ENCODE data around the gene ACSM3. TPM values are rescaled to one million over a fixed set of nuclear protein-coding genes. Genes with fewer than 3 reads are reported as not detected.

ACSM3 gene
- total and polyA plus RNA-seq, 10 of the 15 experiments (the other 5 are each of a cell fraction or from before 2014, with no cell fraction given) = 4.9 to 21.0 (median 7.0) TPM

DNA sequence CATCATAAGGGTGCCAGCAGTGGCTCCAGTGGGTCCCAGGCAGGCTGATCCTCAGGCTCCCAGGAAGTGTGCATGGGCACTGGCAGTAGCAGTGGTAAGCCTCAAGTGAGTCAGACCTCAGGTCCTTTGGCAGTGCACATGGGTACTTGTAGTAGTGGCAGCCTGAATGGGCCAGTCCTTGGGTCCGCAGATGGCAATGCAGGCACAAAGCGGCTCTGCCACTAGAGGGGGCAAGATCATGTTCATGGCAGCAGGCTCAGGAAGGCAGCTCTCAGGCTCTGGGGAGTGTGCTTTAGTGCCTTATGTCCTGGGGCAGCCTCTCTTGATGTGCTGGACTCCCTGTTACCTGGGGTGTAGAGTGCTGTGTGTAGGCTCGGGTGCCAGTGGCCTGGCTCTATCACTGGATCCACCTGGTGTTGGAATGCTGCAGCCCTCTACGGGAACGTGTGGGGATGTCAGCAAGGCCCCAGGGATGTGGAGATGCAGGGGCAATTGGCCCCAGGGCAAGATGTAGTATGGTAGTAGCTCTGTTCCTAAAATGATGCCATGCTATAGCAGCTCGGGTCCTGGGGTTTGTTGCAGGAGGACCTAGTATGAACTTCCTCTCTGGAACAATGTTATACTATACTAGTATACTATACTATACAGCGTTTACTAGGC is 11.0 kb downstream of the ACSM3 start:
- no peaks in the 10 kb centered on the region for H3K27me3 ChIP-seq (replicated peaks in 1 of 2; ENCODE audit: control insufficient read depth in 2 of 2, insufficient read depth in 2 of 2, low read length in 1 of 2)
- no peak overlapping the region for H3K27ac ChIP-seq (ENCODE audit: control insufficient read depth, insufficient read depth)
- FAIRE-seq (peak; percentile 93), DNase-seq (ENCODE audit: low read depth, low spot score) (peak; percentile 9), ATAC-seq (peak; percentile 100)
- H3K79me2 ChIP-seq (ENCODE audit: control insufficient read depth, insufficient read depth, low read length) = no peaks in the 10 kb centered on the region
- 50% methylated on average over 7 of the region's 7 CpGs for WGBS (ENCODE audit: insufficient coverage, insufficient replicate concordance, low lambda C conversion rate, missing lambda C conversion rate)
- H3K9me3 ChIP-seq (replicated peaks; ENCODE audit: control insufficient read depth, insufficient read depth, low read length) = no peaks in the 10 kb centered on the region
- no peak overlapping the region for H3K4me2 ChIP-seq (ENCODE audit: control insufficient read depth, insufficient read depth)
- no peak overlapping the region for H2AFZ ChIP-seq (ENCODE audit: control insufficient read depth, low read depth, low read length)
- ChIA-PET POLR2A (no interaction called here), RAD21 (ENCODE audit: unreplicated experiment) (interaction anchor here (1.0 kb wide), 1 partner anchor 29 kb away, joined by 3 read pairs; no protein-coding TSS in a partner anchor), CTCF (interaction anchor here (0.6 to 5.3 kb wide), 15 partner anchors 10 to 307 kb away, joined by 3 to 44 read pairs (median 3); partner anchors contain the start of genes ACSM3 and THUMPD1), SMC1A (ENCODE audit: uncharacterized antibody, unreplicated experiment) (interaction anchor here (1.2 to 2.8 kb wide), 5 partner anchors 10 to 76 kb away, joined by 3 to 14 read pairs (median 4); no protein-coding TSS in a partner anchor)
- no peak overlapping the region for H3K4me3 ChIP-seq
- intact Hi-C loops (cut with micrococcal nuclease; ENCODE audit: unreplicated experiment) (no loop called here), in situ Hi-C loops (cut with MboI) (no loop called here)
- no peaks in the 10 kb centered on the region for H4K20me1 ChIP-seq (ENCODE audit: control insufficient read depth, insufficient read depth)
- H3K4me1 ChIP-seq (ENCODE audit: control insufficient read depth, insufficient read depth, low read length) = no peaks in the 10 kb centered on the region
- H3K36me3 ChIP-seq (ENCODE audit: control insufficient read depth in 2 of 2, insufficient read depth in 2 of 2, low read length in 1 of 2) = no peaks in the 10 kb centered on the region
- H3K9ac ChIP-seq (ENCODE audit: control insufficient read depth, insufficient read depth, low read length) = no peak overlapping the region
- no TSS peak for BruUV-seq (replicated peaks)
- TF ChIP-seq YY1 (IDR thresholded peaks at IDR 0.05; ENCODE audit: low read depth, low read length) (peak; percentile 54; the same call in 1 of the 2 replicates), RFX5 (IDR thresholded peaks at IDR 0.05; ENCODE audit: low read depth, low read length) (no peak), ESRRA (IDR thresholded peaks at IDR 0.05; ENCODE audit: low read length) (no peak), ZBED1 (IDR thresholded peaks at IDR 0.05; ENCODE audit: borderline replicate concordance) (no peak), SMARCA5 (IDR thresholded peaks at IDR 0.05) (0 out of 2 replicates have a peak, but pooled peaks have one; percentile 31), PML (IDR thresholded peaks at IDR 0.05; ENCODE audit: low read length) (no peak), ZBTB33 (IDR thresholded peaks at IDR 0.05) (no peak), HCFC1 (IDR thresholded peaks at IDR 0.05; ENCODE audit: low read length) (no peak), CTCF (IDR thresholded peaks at IDR 0.05 in 2 of 3, conservative IDR thresholded peaks at IDR 0.05 in 1 of 3; ENCODE audit: control insufficient read depth in 2 of 3, extremely low read depth in 1 of 3, insufficient read depth in 1 of 3, low read depth in 3 of 3, low read length in 3 of 3) (peak; percentile 82 to 92 (median 92)), MTA3 (IDR thresholded peaks at IDR 0.05; ENCODE audit: borderline replicate concordance, low read length) (no peak), RAD21 (IDR thresholded peaks at IDR 0.05; ENCODE audit: insufficient read depth, low read depth, low read length) (peak; percentile 54), SMC3 (IDR thresholded peaks at IDR 0.05; ENCODE audit: borderline replicate concordance, low read length) (peak; percentile 50), EP300 (IDR thresholded peaks at IDR 0.05; ENCODE audit: borderline replicate concordance in 1 of 2, control insufficient read depth in 1 of 2, low read depth in 2 of 2, low read length in 2 of 2) (no peak), TAF1 (IDR thresholded peaks at IDR 0.05; ENCODE audit: borderline replicate concordance, low read depth, low read length) (no peak), JUNB (IDR thresholded peaks at IDR 0.05) (no peak)
